Uterus (tissue), 4 donors: ENCODE data around the gene INPP5D. TPM values are rescaled to one million over a fixed set of nuclear protein-coding genes. Genes with fewer than 3 reads are reported as not detected.
"Not testable (repeated sequence)": the region's sequence is repeated elsewhere in the genome, so short reads cannot be mapped to it uniquely, and the experiment has no call there.

Source experiments
- DNase-seq, 2 donors: peaks; one replicate each; pipeline ENCODE4 v3.0.0-alpha.2; 2019 to 2020
- H3K27ac ChIP-seq, 2 donors: fragments of 200-600 bp; sonication (generic); 1 replicate in 1 of 2; 2 replicates in 1 of 2; pipeline ENCODE4 v1.5.1; 2016 to 2018
- H3K27me3 ChIP-seq, 2 donors: fragments of 200-600 bp; sonication (generic); one replicate each; pipeline ENCODE4 v1.5.1; 2018 to 2019; ENCODE audit warnings: control low read depth in 1 of 2
- H3K36me3 ChIP-seq, 2 donors: fragments of 200-600 bp; sonication (generic); one replicate each; pipeline ENCODE4 v1.5.1; 2019; ENCODE audit warnings: control low read depth in 1 of 2
- H3K4me1 ChIP-seq, 2 donors: fragments of 200-600 bp; sonication (generic); one replicate each; pipeline ENCODE4 v1.5.1; 2018 to 2019; ENCODE audit warnings: control low read depth in 1 of 2
- H3K4me3 ChIP-seq, 2 donors: fragments of 200-600 bp; sonication (generic); 1 replicate in 1 of 2; 2 replicates in 1 of 2; pipeline ENCODE4 v1.5.1; 2018 to 2019; ENCODE audit warnings: mild to moderate bottlenecking in 1 of 2
- H3K9me3 ChIP-seq, 2 donors: fragments of 200-600 bp; sonication (generic); one replicate each; pipeline ENCODE4 v1.5.1; 2019; ENCODE audit warnings: control low read depth in 1 of 2
- CTCF ChIP-seq, 4 experiments: fragments of 200-600 bp in 2 of 4; fragments of 450-650 bp in 2 of 4; sonication (generic) in 2 of 4; IDR thresholded peaks; one replicate each; pipeline ENCODE4 v1.5.1; 2016 to 2019; ENCODE audit warnings: antibody characterized with exemption in 4 of 4, mild to moderate bottlenecking in 2 of 4, moderate library complexity in 1 of 4
- POLR2A ChIP-seq, 2 donors: fragments of 450-650 bp; IDR thresholded peaks; one replicate each; pipeline ENCODE4 v1.6.1; 2016; ENCODE audit warnings: antibody characterized with exemption in 2 of 2, mild to moderate bottlenecking in 1 of 2, moderate library complexity in 1 of 2
- intact Hi-C: fragments of 100-400 bp; cut with DNase I; formaldehyde crosslinking; loops from one replicate; pipeline ENCODE4 v1.15.1; 2023; ENCODE audit warnings: low total_unique reads
- total RNA-seq, 4 donors: library from RNA; depleted of rRNA in 3 of 4; stranded (reverse); fragments of >200 nt in 3 of 4; gene quantifications; one replicate each; pipeline versions ENCODE4 v1.1.0 to v1.2.4, GENCODE V29; 2014 to 2023
- donor health status: DM: yes; HTN: yes; CAD: no.

The INPP5D gene
- total RNA-seq, 4 donors from 2014 or later: 14.2 to 37.9 (median 22.3) TPM

GRCh38 chr2:233195027-233195426, 134.9 kb downstream of the INPP5D start:
- DNase-seq: no peak
- H3K4me1 ChIP-seq: no peaks in the 10 kb centered on the region
- no peak overlapping the region for H3K4me3 ChIP-seq
- H3K27me3 ChIP-seq: no peaks in the 10 kb centered on the region
- TF ChIP-seq CTCF (IDR thresholded peaks at IDR 0.05): no peak
- TF ChIP-seq POLR2A (IDR thresholded peaks at IDR 0.05): no peak
- no peak overlapping the region for H3K27ac ChIP-seq
- no peaks in the 10 kb centered on the region for H3K36me3 ChIP-seq
- intact Hi-C loops: no loop called here
- H3K9me3 ChIP-seq: no peaks in the 10 kb centered on the region

GRCh38 chr2:233197022-233197421, 136.9 kb downstream of the INPP5D start:
- Histone ChIP-seq H3K4me3 (no peak overlapping the region), H3K27ac (no peak overlapping the region), H3K9me3 (no peaks in the 10 kb centered on the region), H3K4me1 (no peaks in the 10 kb centered on the region), H3K36me3 (no peaks in the 10 kb centered on the region), H3K27me3 (no peaks in the 10 kb centered on the region)
- no peak for TF ChIP-seq CTCF (IDR thresholded peaks at IDR 0.05)
- intact Hi-C loops: no loop called here
- no peak for DNase-seq

GRCh38 chr2:233198026-233198425, 137.9 kb downstream of the INPP5D start:
- intact Hi-C loops: no loop called here
- no peaks in the 10 kb centered on the region for H3K9me3 ChIP-seq
- H3K4me1 ChIP-seq: no peaks in the 10 kb centered on the region
- no peaks in the 10 kb centered on the region for H3K27me3 ChIP-seq
- TF ChIP-seq CTCF (IDR thresholded peaks at IDR 0.05) (no peak), POLR2A (IDR thresholded peaks at IDR 0.05) (no peak)
- H3K27ac ChIP-seq: no peak overlapping the region
- no peaks in the 10 kb centered on the region for H3K36me3 ChIP-seq
- H3K4me3 ChIP-seq: no peak overlapping the region
- no peak for DNase-seq

GRCh38 chr2:233199870-233200269, 139.7 kb downstream of the INPP5D start:
- H3K4me1 ChIP-seq: no peaks in the 10 kb centered on the region
- no peaks in the 10 kb centered on the region for H3K9me3 ChIP-seq
- H3K27me3 ChIP-seq: no peaks in the 10 kb centered on the region
- H3K36me3 ChIP-seq: no peaks in the 10 kb centered on the region
- H3K27ac ChIP-seq: no peak overlapping the region
- no peak for DNase-seq
- H3K4me3 ChIP-seq: no peak overlapping the region
- TF ChIP-seq CTCF (IDR thresholded peaks at IDR 0.05) (no peak), POLR2A (IDR thresholded peaks at IDR 0.05) (no peak)
- intact Hi-C loops: no loop called here

- H3K27ac ChIP-seq, H3K9me3 ChIP-seq, H3K4me1 ChIP-seq, H3K36me3 ChIP-seq, H3K27me3 ChIP-seq, intact Hi-C loops, H3K4me3 ChIP-seq, DNase-seq: not testable (repeated sequence)
Measured at GRCh38 chr2:233200790-233201189, 140.6 kb downstream of the INPP5D start.
